Activated naive CD4-positive, alpha-beta T cell treated with anti-CD3 and anti-CD28 coated beads, Interleukin-2, amount 50 U/mL, for 16 hours (primary cell): Measurements from ENCODE around the gene DHH.
"Not testable (repeated sequence)": the region's sequence is repeated elsewhere in the genome, so short reads cannot be mapped to it uniquely, and the experiment has no call there.

ENCODE experiments used
- DNase-seq: peaks from one replicate; pipeline ENCODE4 v3.0.0-alpha.2; 2020

DHH gene

DNA sequence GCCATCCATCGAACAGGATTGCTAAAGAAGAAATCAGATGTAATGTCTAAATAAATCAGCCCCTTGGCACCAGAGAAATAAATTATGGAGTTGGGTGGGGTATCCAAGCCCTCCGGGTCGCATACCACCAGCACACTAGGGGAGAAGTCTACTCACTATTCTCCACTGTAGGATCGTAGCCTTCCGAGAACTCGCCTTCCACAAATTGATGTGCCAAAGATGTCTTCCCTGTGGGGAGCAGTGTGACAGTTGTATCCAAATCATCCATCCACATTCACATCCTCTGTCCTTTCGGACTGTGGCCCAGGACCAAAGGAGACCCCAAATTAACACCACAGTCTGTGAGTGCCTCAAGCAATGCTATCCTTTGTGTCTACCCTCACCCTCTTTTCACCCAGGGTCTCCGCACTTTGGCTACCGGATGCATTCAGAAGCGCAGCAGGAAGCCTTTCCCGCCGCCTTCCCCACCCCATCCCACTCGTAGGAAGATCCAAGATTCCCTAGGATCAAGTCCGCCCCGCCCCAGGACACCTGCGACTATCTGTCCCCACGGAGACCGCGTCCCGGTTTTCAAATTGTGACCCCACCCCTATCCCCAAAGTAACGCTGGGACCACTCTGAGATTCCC lies 25.6 kb downstream of the DHH start:
- DNase-seq = no peak

DNA sequence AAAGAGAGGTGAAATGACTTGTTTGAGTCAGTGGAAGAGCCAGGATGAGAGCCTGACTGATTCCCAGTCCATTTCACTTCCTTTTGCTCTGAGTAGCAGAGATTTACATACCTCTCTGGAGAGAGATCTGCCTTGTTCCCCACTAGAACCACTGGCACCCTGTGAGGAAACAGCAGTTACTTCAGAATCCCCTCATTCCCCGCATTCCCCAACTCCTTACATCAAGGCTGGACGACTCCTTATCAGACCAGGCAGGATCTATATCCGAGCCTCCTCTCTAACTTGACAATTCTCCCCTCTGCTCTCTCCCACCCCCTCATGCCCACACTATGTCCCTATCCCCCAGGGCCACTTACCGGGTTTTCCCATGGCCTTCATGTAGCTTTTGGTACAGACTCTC lies 28.5 kb downstream of the DHH start:
- no peak for DNase-seq

DNA sequence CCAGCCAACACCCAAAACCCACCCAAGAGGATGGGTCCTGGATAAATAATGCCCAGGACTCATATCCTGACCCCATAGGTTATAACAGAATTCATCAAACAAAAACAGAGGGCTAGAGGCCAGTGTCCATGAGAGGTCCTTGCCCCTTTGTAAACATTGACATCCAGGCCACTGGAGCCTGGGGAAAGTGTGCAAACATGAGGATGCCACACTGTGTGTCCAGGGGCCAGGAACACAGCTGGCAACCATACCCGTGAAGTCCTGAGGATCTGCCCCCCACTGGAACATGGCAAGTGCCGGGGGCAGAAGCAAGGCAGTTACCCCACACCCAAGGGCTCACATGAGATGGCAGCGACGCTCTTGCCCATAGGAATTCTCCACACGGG lies 29.8 kb downstream of the DHH start:
- DNase-seq = no peak

DNA sequence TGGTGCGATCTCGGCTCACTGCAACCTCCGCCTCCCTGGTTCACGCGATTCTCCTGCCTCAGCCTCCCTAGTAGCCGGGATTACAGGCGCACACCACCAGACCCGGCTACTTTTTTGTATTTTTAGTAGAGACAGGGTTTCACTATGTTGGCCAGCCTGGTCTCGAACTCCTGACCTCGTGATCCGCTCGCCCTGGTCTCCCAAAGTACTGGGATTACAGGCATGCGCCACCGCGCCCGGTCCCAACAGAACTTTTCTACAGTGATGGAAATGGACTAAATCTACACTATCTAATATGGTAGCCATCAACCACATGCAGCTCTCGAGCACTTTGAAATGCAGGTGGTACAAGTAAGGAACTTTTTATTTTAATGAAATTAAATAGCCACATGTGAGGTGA lies 32.7 kb downstream of the DHH start:
- not testable (repeated sequence) for DNase-seq

DNA sequence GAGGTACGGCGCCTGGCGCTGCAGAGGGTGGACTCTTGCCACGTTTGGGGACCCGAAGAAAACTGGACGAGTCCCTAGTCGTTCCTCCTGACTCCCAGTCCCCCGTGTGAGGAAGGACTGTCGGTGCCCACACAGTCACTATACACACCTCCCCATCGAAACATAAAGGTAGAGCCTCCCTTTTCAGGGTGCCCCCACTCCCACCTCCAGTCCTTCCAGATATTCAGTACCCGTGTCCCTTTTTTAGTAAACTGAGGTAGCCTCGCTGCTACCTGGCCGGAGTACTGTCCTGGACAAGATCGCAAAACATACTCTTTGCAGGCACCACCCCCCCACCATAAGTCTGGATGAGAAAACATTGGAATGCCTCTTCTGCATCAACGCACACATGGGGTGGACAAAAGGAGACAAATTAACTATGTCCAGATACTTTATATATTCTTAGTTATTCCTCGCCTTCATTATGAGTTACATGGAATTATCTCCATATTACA lies 33.4 kb downstream of the DHH start:
- no peak for DNase-seq

DNA sequence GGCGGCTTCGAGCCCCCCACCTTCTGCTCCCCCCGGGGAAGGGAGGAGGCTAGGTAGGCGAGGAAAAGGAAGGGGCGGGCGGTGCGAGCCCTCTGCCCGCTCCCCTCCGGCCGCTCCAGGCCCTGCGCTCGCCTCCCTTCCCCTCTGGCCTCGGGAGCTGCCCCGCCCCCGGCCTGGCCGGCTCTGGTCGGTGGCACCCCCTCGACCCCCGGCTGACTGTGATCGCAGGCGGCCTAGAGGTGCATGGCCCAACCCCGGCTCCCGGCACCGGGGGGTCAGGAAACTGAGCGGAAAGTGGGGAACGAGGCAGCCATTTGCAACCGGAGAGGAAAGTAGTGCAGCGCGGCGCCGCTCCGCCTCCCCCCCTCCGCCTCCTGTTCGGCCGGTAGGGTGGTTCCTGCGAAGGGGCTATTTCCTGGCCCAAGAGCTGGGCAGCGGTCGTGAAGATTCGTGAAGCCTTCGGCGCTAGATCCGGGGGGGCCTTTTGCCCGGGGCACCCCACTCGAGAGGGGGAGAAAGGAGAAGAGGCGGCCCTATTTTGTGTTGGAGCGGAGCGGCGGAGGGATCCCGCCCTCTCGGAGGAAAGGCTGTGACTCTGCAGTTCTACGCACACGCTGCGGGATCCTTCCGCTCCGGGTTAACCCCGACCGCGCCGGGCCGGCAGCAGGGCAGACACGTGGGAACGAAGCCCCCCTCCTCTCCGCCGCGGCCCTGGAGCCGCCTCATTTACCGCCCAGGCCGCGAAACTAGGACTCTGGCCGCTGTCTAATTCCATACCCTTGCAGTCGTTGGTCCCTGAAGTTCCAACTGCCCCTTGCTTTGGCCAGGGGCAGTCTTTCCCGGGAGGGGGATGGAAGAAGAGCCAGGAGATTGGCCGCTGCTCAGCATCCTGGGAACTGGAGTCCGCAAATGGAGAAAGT lies 34.1 kb downstream of the DHH start, which contains the start of gene KMT2D:
TSS of gene KMT2D (minus strand) at position 558 of the 920 bp plus-strand sequence. CDS start 5,470 bp downstream, outside the sequence.
- peak; percentile 93 for DNase-seq

DNA sequence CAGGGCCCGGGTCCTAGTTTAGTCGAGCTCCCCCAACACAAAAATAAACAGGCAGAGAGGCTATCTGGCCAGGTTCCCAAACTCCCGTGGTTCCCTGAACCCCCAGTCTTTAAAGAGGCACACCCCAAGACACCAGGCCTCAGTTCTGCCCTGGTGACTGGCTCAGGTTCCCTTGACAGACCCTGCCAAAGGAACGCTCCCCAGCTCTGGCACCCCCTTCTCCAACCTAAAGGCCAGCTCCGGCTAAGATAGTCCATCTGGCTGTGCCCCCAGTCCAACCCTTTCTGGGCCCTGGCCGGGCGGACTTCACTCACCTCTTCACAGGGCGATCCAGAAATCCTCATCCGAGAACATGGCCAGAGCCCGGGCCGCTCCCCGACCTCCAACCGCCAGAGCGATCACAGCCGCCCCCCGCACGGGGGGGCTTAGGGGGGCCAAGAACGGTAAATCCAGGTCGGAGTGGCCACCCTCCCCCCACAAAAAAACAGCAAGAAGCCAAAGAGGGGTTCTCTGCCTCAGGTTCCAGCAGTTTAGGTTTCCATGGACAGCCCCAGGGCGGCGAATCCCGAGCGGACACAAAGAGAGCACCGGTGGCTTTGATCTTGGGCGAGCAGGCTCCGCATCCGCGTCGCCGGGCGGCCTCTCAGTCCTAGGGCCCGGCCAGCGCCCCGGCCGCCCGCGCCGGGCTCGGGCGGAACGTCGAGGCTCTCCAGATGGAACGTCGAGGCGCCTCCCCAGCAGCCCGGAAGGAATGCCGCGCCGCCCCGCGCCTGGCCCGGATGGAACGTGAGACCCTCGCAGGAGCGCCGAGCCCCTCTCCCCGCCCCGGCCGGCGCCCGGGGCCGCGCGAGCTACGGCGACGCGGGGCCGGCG lies 35.1 kb downstream of the DHH start:
- DNase-seq = no peak

DNA sequence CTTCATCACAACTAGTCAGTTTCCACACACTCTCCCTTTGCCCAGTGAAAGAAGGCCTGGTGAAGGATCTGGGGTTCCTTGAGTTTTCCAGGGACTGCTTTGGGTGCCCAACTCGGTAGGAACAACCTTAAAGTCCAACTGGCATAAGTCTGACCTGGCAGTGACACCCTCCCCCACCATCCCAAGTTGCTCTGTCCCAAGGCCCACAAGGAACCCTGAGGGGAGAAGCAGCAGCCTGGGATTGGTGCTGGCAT lies 35.6 kb downstream of the DHH start:
- DNase-seq = no peak

DNA sequence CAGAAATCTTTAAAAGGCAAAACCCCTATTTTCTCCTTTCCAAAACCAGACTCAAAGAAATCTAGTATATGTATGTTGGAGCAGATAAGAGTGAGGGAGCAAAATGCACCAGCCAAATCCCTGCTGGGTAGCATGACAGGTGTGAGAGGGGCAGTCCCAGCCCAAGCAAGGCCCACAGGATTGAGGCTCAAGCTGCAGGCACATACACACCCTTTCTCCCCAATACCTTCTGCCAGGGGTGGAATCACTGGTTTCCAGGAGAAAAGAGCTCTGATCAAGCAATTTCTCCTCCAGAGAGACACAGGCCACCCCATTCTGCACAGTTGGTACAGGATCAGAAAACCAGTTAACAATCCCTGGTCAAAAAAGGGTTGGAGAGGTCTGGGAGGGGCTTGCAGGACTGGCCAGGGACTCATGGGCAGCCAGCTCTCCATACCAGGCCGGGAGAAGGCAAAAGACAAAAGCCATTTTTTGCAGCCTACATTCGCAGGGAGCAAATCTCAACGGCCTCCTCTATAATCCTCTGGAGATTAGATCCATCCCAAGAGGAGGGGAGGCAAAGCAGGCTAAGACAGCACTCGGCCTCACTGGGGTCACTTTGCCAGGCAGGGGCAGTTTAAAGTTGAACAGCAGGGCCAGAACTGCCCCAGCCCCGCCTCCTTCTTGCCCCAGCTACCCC lies 36.1 kb downstream of the DHH start:
- DNase-seq = no peak

DNA sequence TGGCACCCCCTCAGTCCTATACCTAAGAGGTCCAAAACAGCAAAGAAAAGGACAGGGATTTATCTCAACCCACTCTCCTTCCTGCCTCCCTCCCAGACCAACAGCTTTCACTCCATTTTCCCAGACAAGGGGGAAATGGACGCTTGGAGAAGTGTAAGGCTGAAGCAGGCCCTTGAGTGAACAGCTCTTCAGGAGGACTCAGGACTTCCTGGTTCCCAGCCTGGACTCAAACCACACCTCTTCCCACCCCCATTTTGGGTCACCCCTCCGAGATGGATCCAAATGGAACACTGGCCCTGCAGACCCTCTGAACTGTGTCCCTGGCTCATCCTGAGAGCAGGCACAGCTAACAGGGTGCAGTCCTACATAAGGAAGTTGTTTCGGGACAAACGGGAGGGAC lies 36.7 kb downstream of the DHH start:
- no peak for DNase-seq

DNA sequence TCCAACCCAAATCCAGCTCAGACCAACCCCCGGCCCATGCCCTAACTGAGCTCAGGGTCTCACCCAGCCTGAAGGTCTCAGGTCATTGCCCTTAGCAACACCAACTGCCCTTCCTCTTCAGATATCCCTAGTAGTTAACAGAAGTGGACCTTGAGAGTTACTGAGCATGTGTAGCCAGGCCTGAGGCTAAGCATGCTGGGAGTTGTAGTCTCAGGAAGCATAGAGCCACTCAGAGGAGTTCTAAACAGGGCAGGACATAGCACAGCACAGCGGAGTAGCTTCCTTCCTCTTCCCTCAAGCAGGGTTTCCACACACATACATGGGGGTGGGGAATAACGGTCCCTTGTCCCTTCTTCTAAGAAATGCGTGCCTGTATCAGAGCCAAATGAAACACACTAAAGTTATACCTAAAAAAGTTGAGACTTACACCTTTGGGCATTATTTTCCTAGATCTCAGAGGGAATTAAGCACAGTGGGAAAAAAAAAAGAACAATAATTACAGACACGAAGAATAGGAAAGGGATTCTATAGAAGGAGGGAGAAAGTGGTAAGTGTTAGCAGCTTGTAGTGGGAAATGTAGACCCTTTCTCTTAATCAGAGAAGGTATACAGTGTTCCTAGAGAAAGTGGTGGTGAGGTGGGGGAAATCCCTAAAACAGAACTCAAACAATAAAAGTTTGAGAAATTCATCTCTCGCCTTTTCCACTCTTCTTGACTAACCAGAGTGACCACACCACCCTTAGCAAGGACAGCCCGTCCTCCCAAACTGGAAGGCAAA lies 38.4 kb downstream of the DHH start:
- peak; percentile 41 for DNase-seq

DNA sequence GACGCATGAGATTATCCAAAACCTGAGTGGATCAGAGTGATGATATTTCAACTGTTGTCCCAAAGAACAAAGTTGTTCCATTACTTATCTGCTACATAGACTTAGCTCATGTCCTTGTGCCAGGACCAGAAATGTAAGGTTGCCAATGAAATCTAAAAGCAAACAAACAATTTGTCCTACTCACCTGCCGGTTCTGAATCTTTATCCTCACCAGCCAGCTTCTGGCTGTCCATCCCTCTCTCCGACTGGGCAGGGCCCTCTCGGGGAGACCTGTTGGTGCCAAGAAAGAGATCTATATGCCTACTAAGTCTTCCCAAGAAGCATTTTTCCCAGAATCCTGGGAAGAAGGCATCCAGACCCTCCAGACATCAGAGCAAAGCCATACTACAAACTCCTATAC lies 39.5 kb downstream of the DHH start:
- DNase-seq = no peak

DNA sequence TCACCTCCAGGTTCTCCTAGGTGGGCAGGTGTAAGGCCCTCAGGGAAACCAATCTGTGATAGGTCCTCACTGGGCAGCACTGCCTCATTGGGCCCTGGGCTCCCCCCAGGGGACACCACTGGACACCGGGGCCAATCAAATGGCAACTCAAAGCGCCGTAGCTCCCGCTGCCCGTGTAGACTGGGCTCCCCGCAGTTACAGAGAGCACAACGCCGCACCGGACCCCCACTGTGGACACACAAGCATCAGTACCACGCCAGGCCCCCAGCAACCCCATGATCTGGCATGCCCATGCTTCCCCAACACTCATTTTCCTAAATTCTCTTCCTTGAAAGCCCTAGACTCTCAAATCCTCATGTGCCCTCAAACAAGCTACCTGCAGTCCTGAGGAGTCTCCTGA lies 40.1 kb downstream of the DHH start:
- no peak for DNase-seq

DNA sequence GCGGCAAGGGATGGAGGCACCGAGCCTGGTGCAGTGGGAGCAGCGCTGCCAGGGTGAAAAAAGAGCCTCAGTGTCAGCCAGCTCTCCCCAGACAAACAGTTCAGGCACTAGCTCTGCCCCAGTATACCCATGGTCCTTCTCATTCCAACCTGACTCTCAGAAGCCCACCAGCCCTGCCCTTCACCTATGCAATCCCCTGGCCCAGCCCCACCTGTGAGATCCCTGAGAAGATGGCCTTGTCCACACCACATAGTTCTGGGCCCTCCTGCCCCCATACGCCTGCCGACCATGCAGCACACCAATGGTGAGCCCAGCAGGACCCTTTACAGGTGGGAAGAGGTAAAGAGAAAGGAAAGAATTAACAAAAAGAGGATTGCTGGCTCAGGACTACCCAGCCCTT lies 40.5 kb downstream of the DHH start:
- DNase-seq = no peak

DNA sequence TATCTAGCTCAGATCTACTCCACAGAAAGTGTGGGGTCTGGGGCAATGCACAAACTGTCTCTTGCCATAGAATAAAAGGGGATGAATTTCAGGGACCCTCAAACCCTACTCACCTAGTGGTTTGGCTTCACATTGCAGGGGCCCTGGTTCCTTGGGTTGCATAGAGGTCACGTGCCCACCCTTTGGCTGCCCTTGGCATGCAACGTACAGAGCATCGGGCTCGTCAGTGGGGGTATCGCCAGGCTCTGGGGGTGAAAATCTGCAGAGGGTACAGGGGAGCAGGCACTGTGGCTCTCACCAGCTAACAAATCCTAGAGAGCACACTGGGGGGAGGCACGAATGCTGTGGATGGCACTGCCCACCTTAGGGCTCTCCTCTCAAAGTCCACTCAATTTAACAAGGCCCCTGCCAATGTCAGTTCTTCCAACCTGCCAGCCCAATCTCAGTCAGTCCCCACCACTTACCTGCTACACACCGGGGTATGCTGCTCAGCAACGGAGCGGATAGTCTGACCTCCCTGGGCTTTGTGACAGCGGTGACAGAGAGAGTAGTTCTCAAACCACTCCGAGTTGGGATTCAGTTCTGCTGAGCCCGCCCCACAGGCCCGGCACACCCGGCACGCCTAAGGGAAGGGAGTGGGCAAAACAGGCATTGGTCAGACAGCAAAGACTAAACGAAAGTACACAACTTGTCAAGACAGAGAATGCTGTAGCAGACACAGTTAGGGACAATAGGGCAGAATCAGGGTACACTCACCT lies 42.0 kb downstream of the DHH start:
- no peak for DNase-seq

DNA sequence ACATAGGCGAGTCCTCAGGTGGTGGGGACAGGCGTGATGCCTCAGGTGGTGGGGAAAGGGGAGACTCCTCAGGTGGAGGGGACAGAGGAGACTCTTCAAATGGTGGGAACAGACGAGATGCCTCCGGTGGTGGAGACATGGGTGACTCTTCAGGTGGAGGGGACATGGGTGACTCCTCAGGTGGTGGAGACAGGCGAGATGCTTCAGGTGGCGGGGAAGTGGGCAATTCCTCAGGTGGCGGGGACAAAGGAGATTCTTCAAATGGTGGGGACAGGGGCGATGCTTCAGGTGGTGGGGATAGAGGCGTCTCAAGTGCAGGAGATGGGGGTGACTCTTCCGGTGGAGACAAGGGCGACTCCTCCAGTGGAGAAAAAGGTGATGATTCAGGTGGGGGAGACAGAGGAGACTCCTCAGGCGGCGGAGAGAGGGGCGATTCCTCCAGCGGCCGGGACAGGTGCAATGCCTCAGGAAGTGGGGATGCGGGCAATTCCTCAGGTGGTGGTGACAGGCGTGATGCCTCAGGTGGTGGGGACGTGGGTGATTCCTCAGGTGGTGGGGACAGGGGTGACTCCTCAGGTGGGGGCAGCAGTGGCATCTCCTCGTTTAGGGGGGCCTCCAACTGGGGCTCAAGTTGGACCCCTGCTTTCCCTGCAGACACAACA lies 42.7 kb downstream of the DHH start:
- no peak for DNase-seq

DNA sequence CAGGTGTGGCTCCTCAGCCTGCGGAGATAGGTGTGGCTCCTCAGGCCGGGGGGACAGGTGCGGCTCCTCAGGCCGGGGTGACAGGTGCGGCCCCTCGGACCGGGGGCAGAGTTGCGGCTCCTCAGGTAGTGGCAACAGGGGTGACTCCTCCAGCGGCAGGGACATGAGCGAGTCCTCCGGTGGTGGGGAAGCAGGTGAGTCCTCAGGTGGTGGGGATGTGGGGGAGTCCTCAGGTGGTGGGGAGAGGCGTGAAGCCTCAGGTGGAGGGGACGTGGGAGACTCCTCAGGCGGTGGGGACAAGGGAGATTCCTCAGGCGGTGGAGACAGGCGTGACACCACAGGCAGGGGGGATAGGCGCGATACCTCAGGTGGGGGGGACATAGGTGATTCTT lies 43.2 kb downstream of the DHH start:
- no peak for DNase-seq

DNA sequence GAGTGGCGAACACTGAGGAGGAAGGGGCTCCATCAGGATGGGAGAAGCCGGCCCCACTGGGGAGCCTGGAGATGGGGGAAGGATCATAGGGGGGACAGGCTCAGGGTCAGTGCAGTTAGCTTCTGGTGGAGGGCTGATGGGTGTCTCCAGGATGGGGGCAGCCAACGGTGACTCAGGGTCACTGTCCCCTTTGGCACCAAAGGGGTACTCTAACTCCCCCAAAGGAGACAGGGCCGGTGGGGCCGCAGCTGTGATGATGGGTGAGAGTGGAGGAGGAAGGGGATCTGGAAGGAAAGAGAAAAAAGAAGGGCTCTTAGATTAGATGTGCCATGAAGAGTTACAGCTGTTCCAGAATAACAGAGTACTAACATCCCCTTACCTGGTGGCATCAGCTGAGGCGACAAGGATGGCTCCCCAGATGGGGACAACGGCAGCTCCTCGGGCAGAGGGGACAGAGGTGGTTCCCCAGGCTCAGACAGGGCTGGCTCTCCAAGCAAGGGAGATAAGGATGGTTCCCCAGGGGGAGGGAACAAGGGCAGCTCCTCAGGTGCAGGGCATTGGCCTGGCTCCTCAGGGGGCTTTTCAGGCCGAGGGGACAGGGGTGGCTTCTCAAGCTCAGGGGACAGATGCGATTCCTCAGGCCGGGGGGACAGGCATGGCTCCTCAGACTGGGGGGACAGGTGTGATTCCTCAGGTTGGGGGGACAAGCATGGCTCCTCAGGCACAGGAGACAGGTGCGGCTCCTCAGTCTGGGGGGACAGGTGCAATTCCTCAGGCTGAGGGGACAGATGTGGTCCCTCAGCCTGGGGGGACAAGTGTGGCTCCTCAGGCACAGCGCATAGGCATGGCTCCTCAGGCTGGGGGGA lies 43.9 kb downstream of the DHH start:
- no peak for DNase-seq

DNA sequence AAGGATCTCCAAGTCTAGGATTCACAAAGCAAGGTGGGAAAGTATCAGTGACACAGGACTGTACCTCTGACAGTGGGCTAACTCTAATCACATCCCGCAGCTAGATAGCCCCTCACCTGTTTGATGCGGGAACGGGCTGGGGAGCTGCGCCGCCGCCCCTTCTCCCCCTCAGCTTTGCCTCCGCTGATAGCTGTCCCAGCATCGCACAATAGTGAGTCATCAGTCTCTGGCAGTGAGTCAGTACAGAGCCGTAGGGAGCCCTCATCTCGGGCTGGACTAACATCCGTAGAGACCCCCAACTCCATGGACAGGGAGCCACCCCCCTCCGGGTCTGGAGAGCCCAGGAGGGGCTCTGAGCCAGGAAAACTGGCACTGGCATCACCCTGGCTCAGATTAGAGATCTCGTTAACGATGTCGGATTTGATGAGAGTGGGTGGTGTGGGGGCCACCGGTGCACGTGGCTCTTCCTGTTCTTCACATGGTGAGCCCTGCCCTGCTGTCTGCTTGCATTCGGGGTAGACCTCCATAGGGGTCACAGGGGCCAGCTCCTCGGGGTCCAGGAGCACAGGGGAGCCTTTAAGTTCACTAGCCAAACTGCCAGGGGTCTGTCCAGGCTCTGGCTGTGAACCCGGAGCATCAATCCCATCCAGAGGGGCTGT lies 44.9 kb downstream of the DHH start:
- no peak for DNase-seq
